Thyroid gland (tissue), 4 donors: Measurements from ENCODE around the gene CRNKL1.

Experiments
- CTCF ChIP-seq, 6 experiments: fragments of 200-600 bp in 3 of 6; fragments of 450-650 bp in 3 of 6; sonication (generic) in 3 of 6; IDR thresholded peaks; one replicate each; pipeline ENCODE4 v1.5.1; 2016 to 2019; ENCODE audit warnings: antibody characterized with exemption in 6 of 6, mild to moderate bottlenecking in 2 of 6, inconsistent platforms in 1 of 6, moderate library complexity in 1 of 6
- POLR2A ChIP-seq, 2 donors: fragments of 450-650 bp; IDR thresholded peaks; one replicate each; pipeline ENCODE4 v1.6.1; 2017; ENCODE audit warnings: antibody characterized with exemption in 2 of 2, mild to moderate bottlenecking in 2 of 2, moderate library complexity in 1 of 2

GRCh38 chr20:20027284-20027683, 25.0 kb downstream of the CRNKL1 start:
- TF ChIP-seq POLR2A (IDR thresholded peaks at IDR 0.05), result no peak
- TF ChIP-seq CTCF (IDR thresholded peaks at IDR 0.05), result no peak
